GM23248 (cell line): ENCODE results near the gene FBXO7. TPM values are rescaled to one million over a fixed set of nuclear protein-coding genes. Genes with fewer than 3 reads are reported as not detected.

Source experiments
- DNase-seq: peaks from one replicate; pipeline ENCODE4 v3.0.0-alpha.2; 2015
- H2AFZ ChIP-seq: fragments of 200-600 bp; sonication (generic); 2 replicates; pipeline ENCODE4 v1.6.1; 2016; ENCODE audit warnings: antibody characterized with exemption
- H3F3A ChIP-seq: fragments of 200-600 bp; sonication (generic); 2 replicates; pipeline ENCODE4 v1.6.1; 2016; ENCODE audit warnings: mild to moderate bottlenecking, antibody characterized with exemption, mixed run types; ENCODE audit not compliant: insufficient read depth
- H3K27ac ChIP-seq: fragments of 200-600 bp; sonication (generic); 2 replicates; pipeline ENCODE4 v1.5.1; 2016; ENCODE audit warnings: mild to moderate bottlenecking
- H3K27me3 ChIP-seq: fragments of 200-600 bp; sonication (generic); replicated peaks from 2 replicates; pipeline ENCODE4 v1.6.1; 2016; ENCODE audit warnings: mild to moderate bottlenecking; ENCODE audit not compliant: insufficient read depth
- H3K36me3 ChIP-seq: fragments of 200-600 bp; sonication (generic); 2 replicates; pipeline ENCODE4 v1.6.1; 2016; ENCODE audit warnings: low read depth, mild to moderate bottlenecking
- H3K4me1 ChIP-seq: fragments of 200-600 bp; sonication (generic); 2 replicates; pipeline ENCODE4 v1.6.1; 2016; ENCODE audit warnings: mild to moderate bottlenecking; ENCODE audit not compliant: insufficient read depth
- H3K4me2 ChIP-seq: fragments of 200-600 bp; sonication (generic); one replicate; pipeline ENCODE4 v1.6.1; 2016; ENCODE audit warnings: mild to moderate bottlenecking; ENCODE audit not compliant: unreplicated experiment
- H3K4me3 ChIP-seq: fragments of 200-600 bp; sonication (generic); 2 replicates; pipeline ENCODE4 v1.5.1; 2016; ENCODE audit warnings: mild to moderate bottlenecking
- H3K79me2 ChIP-seq: fragments of 200-600 bp; sonication (generic); 2 replicates; pipeline ENCODE4 v1.6.1; 2016; ENCODE audit warnings: mild to moderate bottlenecking; ENCODE audit not compliant: insufficient read depth
- H3K9ac ChIP-seq: fragments of 200-600 bp; sonication (generic); 2 replicates; pipeline ENCODE4 v1.6.1; 2016; ENCODE audit warnings: mild to moderate bottlenecking
- H3K9me2 ChIP-seq: fragments of 200-600 bp; sonication (generic); 2 replicates; pipeline ENCODE4 v1.6.1; 2016; ENCODE audit warnings: mixed run types, mild to moderate bottlenecking, moderate library complexity; ENCODE audit not compliant: insufficient read depth
- H3K9me3 ChIP-seq: fragments of 200-600 bp; sonication (generic); one replicate; pipeline ENCODE4 v1.6.1; 2017; ENCODE audit warnings: low read depth
- H4K20me1 ChIP-seq: fragments of 200-600 bp; sonication (generic); 2 replicates; pipeline ENCODE4 v1.6.0; 2016; ENCODE audit not compliant: insufficient read depth
- EZH2 ChIP-seq: fragments of 200-600 bp; sonication (generic); IDR thresholded peaks from 2 replicates; pipeline ENCODE4 v1.6.1; 2018; ENCODE audit warnings: antibody characterized with exemption, mild to moderate bottlenecking; ENCODE audit not compliant: insufficient read depth, poor library complexity, severe bottlenecking
- EZH2phosphoT487 ChIP-seq: fragments of 200-600 bp; sonication (generic); IDR thresholded peaks from 2 replicates; pipeline ENCODE4 v1.6.1; 2018; ENCODE audit warnings: antibody characterized with exemption, moderate library complexity, mild to moderate bottlenecking, low read depth; ENCODE audit not compliant: insufficient read depth
- WGBS, 2 experiments: methylation state at CpG; one replicate each; pipeline ENCODE4 v1.1.6; 2015 to 2017; ENCODE audit warnings: low lambda C conversion rate in 2 of 2, low coverage in 1 of 2; ENCODE audit errors: missing lambda C conversion rate in 2 of 2; 5-methylcytosine and 5-hydroxymethylcytosine counted together
- in situ Hi-C: fragments of 300-500 bp; cut with MboI; formaldehyde crosslinking; loops from 2 replicates; pipeline ENCODE4 v1.15.0; 2020
- polyA plus RNA-seq: library from polyadenylated mRNA; unstranded; fragments of >200 nt; fragmentation: Nextera tagmentation; extraction: Ambion mirVana; gene quantifications from 2 replicates; pipeline ENCODE4 v1.2.1, GENCODE V29; 2016
- total RNA-seq: library from RNA; depleted of rRNA; stranded (reverse); fragments of >200 nt; shearing (Covaris generic); gene quantifications from 2 replicates; pipeline ENCODE4 v1.2.3, GENCODE V29; 2014

The FBXO7 gene
- total and polyA plus RNA-seq, 2 experiments from 2014 or later, result 89.2 to 94.2 TPM

GRCh38 chr22:32528316-32528715, 53.7 kb downstream of the FBXO7 start:
- Histone ChIP-seq H4K20me1 (no peaks in the 10 kb centered on the region), H3K4me1 (peaks cover 25% of the 10 kb centered on the region), H3K4me3 (no peak overlapping the region), H3K27ac (no peak overlapping the region), H3K36me3 (no peaks in the 10 kb centered on the region), H3K9ac (no peak overlapping the region), H3F3A (peaks cover 3% of the 10 kb centered on the region; the same call in 1 of the 2 replicates), H3K79me2 (no peaks in the 10 kb centered on the region), H2AFZ (no peak overlapping the region), H3K4me2 (no peak overlapping the region), H3K9me3 (no peaks in the 10 kb centered on the region), H3K9me2 (no peaks in the 10 kb centered on the region), H3K27me3 (no peaks in the 10 kb centered on the region)
- in situ Hi-C loops, result loop anchor here (5.0 to 10.0 kb wide), 2 partner anchors 269 to 456 kb away; no protein-coding TSS in a partner anchor
- DNase-seq, result no peak
- TF ChIP-seq EZH2 (no peak), EZH2phosphoT487 (no peak)
- 88 to 89% methylated on average over 9 of the region's 9 CpGs for WGBS, 2 experiments

- H3K9ac ChIP-seq, result peak overlapping the region; percentile 79
- H3K27me3 ChIP-seq, result no peaks in the 10 kb centered on the region
- no peaks in the 10 kb centered on the region for H4K20me1 ChIP-seq
- H3K4me1 ChIP-seq, result peaks cover 35% of the 10 kb centered on the region
- peak overlapping the region; percentile 49; the same call in 1 of the 2 replicates for H3K4me3 ChIP-seq
- in situ Hi-C loops, result loop anchor here (5.0 to 10.0 kb wide), 2 partner anchors 268 to 456 kb away; no protein-coding TSS in a partner anchor
- peak overlapping the region; percentile 92 for H2AFZ ChIP-seq
- 24 to 34% methylated on average over 25 to 29 of the region's 29 CpGs for WGBS, 2 experiments
- H3F3A ChIP-seq, result peaks cover 10% of the 10 kb centered on the region; the same call in 1 of the 2 replicates
- H3K27ac ChIP-seq, result peak overlapping the region; percentile 81
- H3K79me2 ChIP-seq, result no peaks in the 10 kb centered on the region
- TF ChIP-seq EZH2phosphoT487 (no peak), EZH2 (no peak)
- H3K9me2 ChIP-seq, result no peaks in the 10 kb centered on the region
- H3K9me3 ChIP-seq, result no peaks in the 10 kb centered on the region
- peak overlapping the region; percentile 76 for H3K4me2 ChIP-seq
- DNase-seq, result peak; percentile 93
- H3K36me3 ChIP-seq, result no peaks in the 10 kb centered on the region
Observed at GRCh38 chr22:32528984-32529982, 54.7 kb downstream of the FBXO7 start.

GRCh38 chr22:32531228-32531627, 56.6 kb downstream of the FBXO7 start:
- in situ Hi-C loops, result no loop called here
- peak overlapping the region; percentile 53 for H3K27ac ChIP-seq
- WGBS, 2 experiments, result 46 to 48% methylated on average over 7 of the region's 7 CpGs

GRCh38 chr22:32531931-32532819, 57.6 kb downstream of the FBXO7 start:
- Histone ChIP-seq H3K4me3 (no peak overlapping the region), H3K9me2 (no peaks in the 10 kb centered on the region), H3K4me2 (peak overlapping the region; percentile 48), H3K79me2 (no peaks in the 10 kb centered on the region), H3K27ac (peak overlapping the region; percentile 80), H3K36me3 (no peaks in the 10 kb centered on the region), H3K9me3 (no peaks in the 10 kb centered on the region), H2AFZ (no peak overlapping the region), H4K20me1 (no peaks in the 10 kb centered on the region), H3K9ac (peak overlapping the region; percentile 61), H3K4me1 (peaks cover 46% of the 10 kb centered on the region), H3F3A (peaks cover 10% of the 10 kb centered on the region; the same call in 1 of the 2 replicates), H3K27me3 (no peaks in the 10 kb centered on the region)
- 41 to 43% methylated on average over 19 of the region's 19 CpGs for WGBS, 2 experiments
- no peak for TF ChIP-seq EZH2
- 0 out of 2 replicates have a peak, but pooled peaks have one; percentile 47 for TF ChIP-seq EZH2phosphoT487
- DNase-seq, result peak; percentile 99
- in situ Hi-C loops, result no loop called here

More at GRCh38 chr22:32531228-32531627, 56.6 kb downstream of the FBXO7 start:
- Histone ChIP-seq H3K27me3 (no peaks in the 10 kb centered on the region), H3K4me3 (no peak overlapping the region), H3K36me3 (no peaks in the 10 kb centered on the region), H3K4me2 (peak overlapping the region; percentile 48), H3F3A (peaks cover 10% of the 10 kb centered on the region; the same call in 1 of the 2 replicates), H3K9me2 (no peaks in the 10 kb centered on the region), H3K79me2 (no peaks in the 10 kb centered on the region), H3K9me3 (no peaks in the 10 kb centered on the region), H3K9ac (peak overlapping the region; percentile 61), H2AFZ (peak overlapping the region; percentile 18; the same call in 1 of the 2 replicates), H4K20me1 (no peaks in the 10 kb centered on the region), H3K4me1 (peaks cover 46% of the 10 kb centered on the region)
- TF ChIP-seq EZH2phosphoT487 (no peak), EZH2 (no peak)
- peak; percentile 33 for DNase-seq
